K562 (cell line): ENCODE results near the gene CLDN15. TPM values are rescaled to one million over a fixed set of nuclear protein-coding genes. Genes with fewer than 3 reads are reported as not detected.

ENCODE experiments used
- CXXC5 ChIP-seq: fragments of 250-450 bp; sonication (Bioruptor Pico); IDR thresholded peaks from 2 replicates; pipeline ENCODE4 v1.8.0; 2022; ENCODE audit warnings: inconsistent platforms, mild to moderate bottlenecking, moderate library complexity
- ESRRA ChIP-seq: fragments of 450-650 bp; IDR thresholded peaks from 2 replicates; pipeline ENCODE4 v1.6.1; 2014; ENCODE audit warnings: low read depth, mild to moderate bottlenecking, moderate library complexity, borderline replicate concordance
- ETV1 ChIP-seq: fragments of 450-650 bp; conservative IDR thresholded peaks from 2 replicates; pipeline ENCODE4 v1.6.1; 2016; ENCODE audit warnings: missing genetic modification characterization, control low read depth, low read depth, missing compliant biosample characterization
- GATA2 ChIP-seq: sonication (generic); formaldehyde crosslinking; IDR thresholded peaks from 2 replicates; pipeline ENCODE4 v1.4.0; 2020; ENCODE audit warnings: mild to moderate bottlenecking, missing genetic modification reagents
- LARP7 ChIP-seq: fragments of 450-650 bp; IDR thresholded peaks from 2 replicates; pipeline ENCODE4 v1.6.1; 2016
- MTA2 ChIP-seq: fragments of 450-650 bp; IDR thresholded peaks from 2 replicates; pipeline ENCODE4 v1.6.1; 2016; ENCODE audit warnings: low read depth
- PML ChIP-seq: IDR thresholded peaks from 2 replicates; pipeline ENCODE4 v1.6.1; 2012; ENCODE audit warnings: low read length, inconsistent platforms
- RBFOX2 ChIP-seq: fragments of 200-400 bp; formaldehyde crosslinking; IDR thresholded peaks from 2 replicates; pipeline ENCODE4 v1.6.1; 2017; ENCODE audit warnings: low read depth, mild to moderate bottlenecking, low read length, moderate library complexity
- SIN3A ChIP-seq, 2 experiments: fragments of 150-350 bp in 1 of 2; IDR thresholded peaks; 2 replicates each; pipeline ENCODE4 v1.6.1; 2011 to 2016; ENCODE audit warnings: borderline replicate concordance in 2 of 2, low read depth in 2 of 2, low read length in 2 of 2, mild to moderate bottlenecking in 2 of 2, moderate library complexity in 2 of 2; ENCODE audit not compliant: control insufficient read depth in 1 of 2
- ZBED1 ChIP-seq: IDR thresholded peaks from 2 replicates; pipeline ENCODE4 v1.6.1; 2014
- ZNF282 ChIP-seq: sonication (generic); formaldehyde crosslinking; IDR thresholded peaks from 2 replicates; pipeline ENCODE4 v1.8.1; 2023; ENCODE audit warnings: missing genetic modification reagents
- ZNF3 ChIP-seq: fragments of 250-450 bp; sonication (Bioruptor Pico); IDR thresholded peaks from 2 replicates; pipeline ENCODE4 v1.5.0; 2021; ENCODE audit warnings: mild to moderate bottlenecking, moderate library complexity
- ZNF644 ChIP-seq: fragments of 200-800 bp; sonication (Bioruptor generic); IDR thresholded peaks from 2 replicates; pipeline ENCODE4 v1.6.1; 2016; ENCODE audit warnings: low read depth, missing genetic modification characterization, missing compliant biosample characterization
- ZNF696 ChIP-seq: fragments of 250-450 bp; sonication (Bioruptor Pico); conservative IDR thresholded peaks from 2 replicates; pipeline ENCODE4 v1.4.0; 2020; ENCODE audit warnings: mild to moderate bottlenecking, moderate library complexity
- ZNF707 ChIP-seq: fragments of 250-450 bp; sonication (Bioruptor Pico); conservative IDR thresholded peaks from 2 replicates; pipeline ENCODE4 v1.8.0; 2022; ENCODE audit warnings: inconsistent platforms, mild to moderate bottlenecking, moderate library complexity
- polyA plus RNA-seq, 8 experiments: library from polyadenylated mRNA; depleted of rRNA in 4 of 8; stranded (reverse) in 5 of 8; unstranded in 3 of 8; fragments of >200 nt; fragmentation: Nextera tagmentation in 2 of 8; fragmentation: Illumina TruSeq in 1 of 8; extraction: Ambion mirVana in 2 of 8; extraction: Trizol in 1 of 8; gene quantifications; 2 replicates each; pipeline versions ENCODE4 v1.2.1 to v1.2.3, GENCODE V29; 2011 to 2014; ENCODE audit warnings: inconsistent platforms in 1 of 8, missing spikeins in 1 of 8
- total RNA-seq, 7 experiments: library from RNA; depleted of rRNA in 6 of 7; stranded (reverse); fragments of >200 nt in 6 of 7; fragmentation: Illumina TruSeq in 2 of 7; extraction: Trizol in 2 of 7; gene quantifications; 2 replicates each; pipeline versions ENCODE4 v1.2.1 to v1.2.3, GENCODE V29; 2011 to 2021; ENCODE audit warnings: low replicate concordance in 1 of 7
- TF ChIP-seq, protein P1 (sequence below), 3 experiments: fragments of 200-800 bp in 1 of 3; sonication (Bioruptor generic) in 1 of 3; sonication (generic) in 1 of 3; formaldehyde crosslinking in 1 of 3; IDR thresholded peaks; 2 replicates each; pipeline versions ENCODE4 v1.6.1 to v1.8.0; 2016 to 2022; ENCODE audit warnings: mild to moderate bottlenecking in 2 of 3, missing compliant biosample characterization in 2 of 3, missing genetic modification characterization in 2 of 3, missing genetic modification reagents in 1 of 3
- TF ChIP-seq, protein P2 (sequence below): fragments of 150-350 bp; IDR thresholded peaks from 2 replicates; pipeline ENCODE4 v1.6.1; 2014; ENCODE audit warnings: low read depth, mild to moderate bottlenecking, low read length, borderline replicate concordance
- TF ChIP-seq, protein P3 (sequence below): IDR thresholded peaks from 3 replicates; pipeline ENCODE4 v1.6.1; 2011; ENCODE audit warnings: borderline replicate concordance, mild to moderate bottlenecking; ENCODE audit not compliant: insufficient read length, insufficient read depth
- TF ChIP-seq, protein P4 (sequence below), 2 experiments: IDR thresholded peaks; 2 replicates each; pipeline ENCODE4 v1.6.1; 2012; ENCODE audit warnings: improper control_type of control experiment in 2 of 2, low read depth in 2 of 2, low read length in 2 of 2, borderline replicate concordance in 1 of 2

The CLDN15 gene
- total and polyA plus RNA-seq, 9 of the 15 experiments (the other 6 are each of a cell fraction or from before 2014, with no cell fraction given), result 0.32 to 14.5 (median 7.4) TPM

DNA sequence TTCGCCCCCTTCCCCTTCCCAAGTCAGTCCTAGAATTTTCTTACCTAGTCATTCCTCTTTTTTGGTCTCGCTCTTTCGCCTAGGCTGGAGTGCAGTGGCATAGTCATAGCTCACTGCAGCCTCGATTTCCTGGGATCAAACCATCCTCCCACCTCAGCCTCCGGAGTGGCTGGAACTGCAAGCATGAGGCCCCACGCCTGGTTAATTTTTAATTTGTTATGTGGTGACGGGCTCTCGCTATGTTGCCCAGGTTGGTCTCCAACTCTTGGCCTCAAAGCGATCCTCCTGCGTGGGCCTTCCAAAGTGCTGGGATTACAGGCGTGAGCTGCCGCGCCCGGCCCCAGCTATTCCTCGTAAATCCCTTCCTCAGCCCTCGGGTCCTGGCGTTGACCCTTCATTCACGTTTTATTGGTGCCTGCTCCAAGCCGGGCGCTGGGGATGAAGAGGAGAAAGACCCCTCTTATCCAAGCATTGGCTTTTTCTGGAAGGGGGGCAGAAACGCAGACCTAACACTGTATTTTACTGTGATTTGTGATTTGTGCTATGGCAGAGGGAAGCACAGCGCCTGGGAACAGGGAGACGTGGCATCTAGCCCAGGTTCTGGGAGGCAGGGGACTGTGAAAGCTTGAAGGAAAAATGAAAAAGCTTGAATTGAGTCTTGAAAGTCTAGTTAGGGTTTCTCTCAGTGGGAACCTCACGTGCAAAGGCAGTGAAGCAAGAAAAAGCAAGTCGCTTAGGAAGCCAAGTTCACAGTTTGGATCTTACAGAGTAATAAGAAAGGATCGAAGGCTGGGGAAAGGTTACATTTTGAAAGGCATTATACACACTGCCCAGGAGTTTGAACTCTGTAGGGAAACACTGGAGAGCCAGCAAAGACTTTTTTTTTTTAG is 19.1 kb downstream of the CLDN15 start (continued):
- TF ChIP-seq LARP7 (0 out of 2 replicates have a peak, but pooled peaks have one; percentile 60), ZNF696 (no peak), GATA2 (CRISPR knock-in tag) (no peak), ZNF282 (CRISPR knock-in tag) (no peak), RBFOX2 (no peak), ZBED1 (no peak), SIN3A (IDR thresholded peaks at IDR 0.05; ENCODE audit: borderline replicate concordance in 2 of 2, control insufficient read depth in 1 of 2, low read depth in 2 of 2, low read length in 2 of 2) (0 out of 4 replicates have a peak, but pooled peaks have one; percentile 16 to 45), ZNF3 (CRISPR knock-in tag) (no peak), ZNF644 (tag) (no peak; the same call in 1 of the 2 replicates), ESRRA (no peak), MTA2 (no peak), PML (peak; percentile 40; the same call in 1 of the 2 replicates), ETV1 (no peak), CXXC5 (no peak), ZNF707 (no peak)
- TF ChIP-seq, protein P1, sequence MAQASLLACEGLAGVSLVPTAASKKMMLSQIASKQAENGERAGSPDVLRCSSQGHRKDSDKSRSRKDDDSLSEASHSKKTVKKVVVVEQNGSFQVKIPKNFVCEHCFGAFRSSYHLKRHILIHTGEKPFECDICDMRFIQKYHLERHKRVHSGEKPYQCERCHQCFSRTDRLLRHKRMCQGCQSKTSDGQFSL (CRISPR knock-in tag; IDR thresholded peaks at IDR 0.05), result no peak
- TF ChIP-seq, protein P1 (tag; IDR thresholded peaks at IDR 0.05), result 0 out of 4 replicates have a peak, but pooled peaks of 1 of the 2 experiments have one; percentile 17
- TF ChIP-seq, protein P2, sequence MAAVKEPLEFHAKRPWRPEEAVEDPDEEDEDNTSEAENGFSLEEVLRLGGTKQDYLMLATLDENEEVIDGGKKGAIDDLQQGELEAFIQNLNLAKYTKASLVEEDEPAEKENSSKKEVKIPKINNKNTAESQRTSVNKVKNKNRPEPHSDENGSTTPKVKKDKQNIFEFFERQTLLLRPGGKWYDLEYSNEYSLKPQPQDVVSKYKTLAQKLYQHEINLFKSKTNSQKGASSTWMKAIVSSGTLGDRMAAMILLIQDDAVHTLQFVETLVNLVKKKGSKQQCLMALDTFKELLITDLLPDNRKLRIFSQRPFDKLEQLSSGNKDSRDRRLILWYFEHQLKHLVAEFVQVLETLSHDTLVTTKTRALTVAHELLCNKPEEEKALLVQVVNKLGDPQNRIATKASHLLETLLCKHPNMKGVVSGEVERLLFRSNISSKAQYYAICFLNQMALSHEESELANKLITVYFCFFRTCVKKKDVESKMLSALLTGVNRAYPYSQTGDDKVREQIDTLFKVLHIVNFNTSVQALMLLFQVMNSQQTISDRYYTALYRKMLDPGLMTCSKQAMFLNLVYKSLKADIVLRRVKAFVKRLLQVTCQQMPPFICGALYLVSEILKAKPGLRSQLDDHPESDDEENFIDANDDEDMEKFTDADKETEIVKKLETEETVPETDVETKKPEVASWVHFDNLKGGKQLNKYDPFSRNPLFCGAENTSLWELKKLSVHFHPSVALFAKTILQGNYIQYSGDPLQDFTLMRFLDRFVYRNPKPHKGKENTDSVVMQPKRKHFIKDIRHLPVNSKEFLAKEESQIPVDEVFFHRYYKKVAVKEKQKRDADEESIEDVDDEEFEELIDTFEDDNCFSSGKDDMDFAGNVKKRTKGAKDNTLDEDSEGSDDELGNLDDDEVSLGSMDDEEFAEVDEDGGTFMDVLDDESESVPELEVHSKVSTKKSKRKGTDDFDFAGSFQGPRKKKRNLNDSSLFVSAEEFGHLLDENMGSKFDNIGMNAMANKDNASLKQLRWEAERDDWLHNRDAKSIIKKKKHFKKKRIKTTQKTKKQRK, result no peak
- TF ChIP-seq, protein P3, sequence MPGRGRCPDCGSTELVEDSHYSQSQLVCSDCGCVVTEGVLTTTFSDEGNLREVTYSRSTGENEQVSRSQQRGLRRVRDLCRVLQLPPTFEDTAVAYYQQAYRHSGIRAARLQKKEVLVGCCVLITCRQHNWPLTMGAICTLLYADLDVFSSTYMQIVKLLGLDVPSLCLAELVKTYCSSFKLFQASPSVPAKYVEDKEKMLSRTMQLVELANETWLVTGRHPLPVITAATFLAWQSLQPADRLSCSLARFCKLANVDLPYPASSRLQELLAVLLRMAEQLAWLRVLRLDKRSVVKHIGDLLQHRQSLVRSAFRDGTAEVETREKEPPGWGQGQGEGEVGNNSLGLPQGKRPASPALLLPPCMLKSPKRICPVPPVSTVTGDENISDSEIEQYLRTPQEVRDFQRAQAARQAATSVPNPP, result no peak
- TF ChIP-seq, protein P4, sequence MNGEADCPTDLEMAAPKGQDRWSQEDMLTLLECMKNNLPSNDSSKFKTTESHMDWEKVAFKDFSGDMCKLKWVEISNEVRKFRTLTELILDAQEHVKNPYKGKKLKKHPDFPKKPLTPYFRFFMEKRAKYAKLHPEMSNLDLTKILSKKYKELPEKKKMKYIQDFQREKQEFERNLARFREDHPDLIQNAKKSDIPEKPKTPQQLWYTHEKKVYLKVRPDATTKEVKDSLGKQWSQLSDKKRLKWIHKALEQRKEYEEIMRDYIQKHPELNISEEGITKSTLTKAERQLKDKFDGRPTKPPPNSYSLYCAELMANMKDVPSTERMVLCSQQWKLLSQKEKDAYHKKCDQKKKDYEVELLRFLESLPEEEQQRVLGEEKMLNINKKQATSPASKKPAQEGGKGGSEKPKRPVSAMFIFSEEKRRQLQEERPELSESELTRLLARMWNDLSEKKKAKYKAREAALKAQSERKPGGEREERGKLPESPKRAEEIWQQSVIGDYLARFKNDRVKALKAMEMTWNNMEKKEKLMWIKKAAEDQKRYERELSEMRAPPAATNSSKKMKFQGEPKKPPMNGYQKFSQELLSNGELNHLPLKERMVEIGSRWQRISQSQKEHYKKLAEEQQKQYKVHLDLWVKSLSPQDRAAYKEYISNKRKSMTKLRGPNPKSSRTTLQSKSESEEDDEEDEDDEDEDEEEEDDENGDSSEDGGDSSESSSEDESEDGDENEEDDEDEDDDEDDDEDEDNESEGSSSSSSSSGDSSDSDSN (IDR thresholded peaks at IDR 0.05; ENCODE audit: borderline replicate concordance in 1 of 2, low read depth in 2 of 2, low read length in 2 of 2), result no peak
